ENCODE data around the gene DCLK2. TPM values are rescaled to one million over a fixed set of nuclear protein-coding genes. Genes with fewer than 3 reads are reported as not detected.

Gene DCLK2
- total RNA-seq, 2 experiments from 2014 or later: not detected

DNA sequence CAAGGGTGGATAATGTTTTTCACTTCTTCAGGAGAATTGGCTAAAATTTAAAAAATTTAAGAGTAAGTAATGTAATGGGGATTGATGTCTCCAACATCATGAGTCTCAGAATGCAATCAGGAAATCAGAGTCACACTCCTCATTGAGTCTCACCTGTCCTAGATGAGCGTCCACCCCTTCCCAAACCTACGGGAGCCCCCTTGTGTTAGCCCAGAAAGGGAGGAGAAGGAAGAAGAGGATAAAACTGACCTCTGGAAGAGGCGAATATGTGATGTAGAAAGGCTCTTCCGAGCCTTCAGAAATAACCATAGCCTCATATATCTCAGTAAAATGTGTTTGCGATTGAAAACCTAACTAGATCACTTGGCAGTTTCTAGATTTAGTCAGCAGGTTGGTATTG lies 157.1 kb downstream of the DCLK2 start:
- Histone ChIP-seq H3K4me1 (ENCODE audit: insufficient read depth, low read length, poor library complexity, severe bottlenecking) (no peaks in the 10 kb centered on the region), H3K9me3 (ENCODE audit: low read length) (no peaks in the 10 kb centered on the region), H3K79me2 (ENCODE audit: insufficient read depth, low read depth, low read length) (no peaks in the 10 kb centered on the region), H3K27ac (ENCODE audit: low read depth, low read length, poor library complexity, severe bottlenecking) (no peak overlapping the region), H3K4me3 (ENCODE audit: low read depth, low read length, poor library complexity, severe bottlenecking) (no peak overlapping the region), H4K20me1 (ENCODE audit: insufficient read depth, low read length) (no peaks in the 10 kb centered on the region), H3K9me2 (ENCODE audit: insufficient read depth, low read length) (no peaks in the 10 kb centered on the region), H3K4me2 (ENCODE audit: low read length) (no peak overlapping the region), H2AFZ (ENCODE audit: low read length) (no peak overlapping the region), H3K36me3 (ENCODE audit: insufficient read depth, low read length) (no peaks in the 10 kb centered on the region)
- POLR2A ChIA-PET: no interaction called here
- DNase-seq (ENCODE audit: low spot score): no peak
- BruUV-seq (replicated peaks): no TSS peak
- intact Hi-C loops (cut with micrococcal nuclease; ENCODE audit: unreplicated experiment): no loop called here
- TF ChIP-seq, protein P1, sequence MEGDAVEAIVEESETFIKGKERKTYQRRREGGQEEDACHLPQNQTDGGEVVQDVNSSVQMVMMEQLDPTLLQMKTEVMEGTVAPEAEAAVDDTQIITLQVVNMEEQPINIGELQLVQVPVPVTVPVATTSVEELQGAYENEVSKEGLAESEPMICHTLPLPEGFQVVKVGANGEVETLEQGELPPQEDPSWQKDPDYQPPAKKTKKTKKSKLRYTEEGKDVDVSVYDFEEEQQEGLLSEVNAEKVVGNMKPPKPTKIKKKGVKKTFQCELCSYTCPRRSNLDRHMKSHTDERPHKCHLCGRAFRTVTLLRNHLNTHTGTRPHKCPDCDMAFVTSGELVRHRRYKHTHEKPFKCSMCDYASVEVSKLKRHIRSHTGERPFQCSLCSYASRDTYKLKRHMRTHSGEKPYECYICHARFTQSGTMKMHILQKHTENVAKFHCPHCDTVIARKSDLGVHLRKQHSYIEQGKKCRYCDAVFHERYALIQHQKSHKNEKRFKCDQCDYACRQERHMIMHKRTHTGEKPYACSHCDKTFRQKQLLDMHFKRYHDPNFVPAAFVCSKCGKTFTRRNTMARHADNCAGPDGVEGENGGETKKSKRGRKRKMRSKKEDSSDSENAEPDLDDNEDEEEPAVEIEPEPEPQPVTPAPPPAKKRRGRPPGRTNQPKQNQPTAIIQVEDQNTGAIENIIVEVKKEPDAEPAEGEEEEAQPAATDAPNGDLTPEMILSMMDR (conservative IDR thresholded peaks at IDR 0.05; ENCODE audit: low read length): no peak
- no peak for TF ChIP-seq EZH2phosphoT487 (IDR thresholded peaks at IDR 0.05; ENCODE audit: borderline replicate concordance, low read depth, low read length)
- CTCF ChIA-PET (ENCODE audit: unreplicated experiment): no interaction called here

DNA sequence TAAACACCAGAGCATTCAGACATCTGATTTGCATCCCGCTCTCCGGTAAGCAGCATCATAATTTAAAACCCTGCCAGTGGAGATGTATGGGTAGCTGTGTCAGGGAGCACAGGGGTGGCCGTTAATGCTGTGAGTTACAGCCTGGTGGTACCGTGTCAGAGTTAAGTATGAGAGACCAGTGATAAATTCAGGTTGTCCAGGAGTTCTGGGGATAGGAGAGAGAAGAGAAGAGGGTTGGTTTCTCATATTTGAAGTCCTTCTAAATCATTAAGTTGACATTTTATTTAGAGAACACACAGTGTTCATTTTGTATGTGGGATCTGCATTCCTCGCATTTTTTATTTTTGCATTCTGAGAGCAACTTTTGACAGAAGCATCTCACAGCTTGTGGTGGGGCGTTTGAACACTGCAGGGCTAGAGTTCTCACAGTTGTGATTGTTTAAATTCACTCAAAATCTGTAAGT lies 157.6 kb downstream of the DCLK2 start:
- Histone ChIP-seq H3K4me2 (ENCODE audit: low read length) (no peak overlapping the region), H3K4me3 (ENCODE audit: low read depth, low read length, poor library complexity, severe bottlenecking) (no peak overlapping the region), H3K36me3 (ENCODE audit: insufficient read depth, low read length) (no peaks in the 10 kb centered on the region), H3K9me3 (ENCODE audit: low read length) (no peaks in the 10 kb centered on the region), H4K20me1 (ENCODE audit: insufficient read depth, low read length) (no peaks in the 10 kb centered on the region), H3K9me2 (ENCODE audit: insufficient read depth, low read length) (no peaks in the 10 kb centered on the region), H3K27ac (ENCODE audit: low read depth, low read length, poor library complexity, severe bottlenecking) (no peak overlapping the region), H3K79me2 (ENCODE audit: insufficient read depth, low read depth, low read length) (no peaks in the 10 kb centered on the region), H3K4me1 (ENCODE audit: insufficient read depth, low read length, poor library complexity, severe bottlenecking) (no peaks in the 10 kb centered on the region), H2AFZ (ENCODE audit: low read length) (no peak overlapping the region)
- TF ChIP-seq, protein P1 (conservative IDR thresholded peaks at IDR 0.05; ENCODE audit: low read length): no peak
- no peak for TF ChIP-seq EZH2phosphoT487 (IDR thresholded peaks at IDR 0.05; ENCODE audit: borderline replicate concordance, low read depth, low read length)
- BruUV-seq (replicated peaks): no TSS peak
- POLR2A ChIA-PET: no interaction called here
- DNase-seq (ENCODE audit: low spot score): no peak
- intact Hi-C loops (cut with micrococcal nuclease; ENCODE audit: unreplicated experiment): no loop called here
- CTCF ChIA-PET (ENCODE audit: unreplicated experiment): no interaction called here

- no peak overlapping the region for H3K4me2 ChIP-seq (ENCODE audit: low read length)
- H3K9me2 ChIP-seq (ENCODE audit: insufficient read depth, low read length): no peaks in the 10 kb centered on the region
- H3K9me3 ChIP-seq (ENCODE audit: low read length): no peaks in the 10 kb centered on the region
- H2AFZ ChIP-seq (ENCODE audit: low read length): no peak overlapping the region
- intact Hi-C loops (cut with micrococcal nuclease; ENCODE audit: unreplicated experiment): no loop called here
- H3K36me3 ChIP-seq (ENCODE audit: insufficient read depth, low read length): no peaks in the 10 kb centered on the region
- BruUV-seq (replicated peaks): no TSS peak
- no peak for TF ChIP-seq EZH2phosphoT487 (IDR thresholded peaks at IDR 0.05; ENCODE audit: borderline replicate concordance, low read depth, low read length)
- TF ChIP-seq, protein P1 (conservative IDR thresholded peaks at IDR 0.05; ENCODE audit: low read length): no peak
- no peaks in the 10 kb centered on the region for H4K20me1 ChIP-seq (ENCODE audit: insufficient read depth, low read length)
- CTCF ChIA-PET (ENCODE audit: unreplicated experiment): no interaction called here
- POLR2A ChIA-PET: no interaction called here
- no peak overlapping the region for H3K4me3 ChIP-seq (ENCODE audit: low read depth, low read length, poor library complexity, severe bottlenecking)
- no peaks in the 10 kb centered on the region for H3K79me2 ChIP-seq (ENCODE audit: insufficient read depth, low read depth, low read length)
- no peaks in the 10 kb centered on the region for H3K4me1 ChIP-seq (ENCODE audit: insufficient read depth, low read length, poor library complexity, severe bottlenecking)
- no peak for DNase-seq (ENCODE audit: low spot score)
- H3K27ac ChIP-seq (ENCODE audit: low read depth, low read length, poor library complexity, severe bottlenecking): no peak overlapping the region
Measured at GRCh38 chr4:150236626-150237025, 158.4 kb downstream of the DCLK2 start.

All from OCI-LY7 (cell line).